ACC112 (cell line): ENCODE results near the gene BNC2.

Experiments used
- H2AFZ ChIP-seq: fragments of 200-600 bp; sonication (generic); one replicate; pipeline ENCODE4 v1.6.0; 2017; ENCODE audit warnings: antibody characterized with exemption, low read length; ENCODE audit not compliant: unreplicated experiment
- H3K27ac ChIP-seq: fragments of 200-600 bp; sonication (generic); 2 replicates; pipeline ENCODE4 v1.5.1; 2014; ENCODE audit warnings: low read depth, mild to moderate bottlenecking, antibody characterized with exemption, low read length, moderate library complexity
- H3K27me3 ChIP-seq: fragments of 200-600 bp; sonication (generic); 2 replicates; pipeline ENCODE4 v1.6.1; 2014; ENCODE audit warnings: mild to moderate bottlenecking, antibody characterized with exemption, low read length, moderate library complexity, mixed read lengths; ENCODE audit not compliant: insufficient read depth
- H3K36me3 ChIP-seq: fragments of 200-600 bp; sonication (generic); 2 replicates; pipeline ENCODE4 v1.6.1; 2016; ENCODE audit warnings: mild to moderate bottlenecking, antibody characterized with exemption, low read length, moderate library complexity, mixed read lengths; ENCODE audit not compliant: insufficient read depth
- H3K4me1 ChIP-seq: fragments of 200-600 bp; sonication (generic); one replicate; pipeline ENCODE4 v1.6.1; 2016; ENCODE audit warnings: low read length, mixed read lengths; ENCODE audit not compliant: insufficient read depth, unreplicated experiment, control insufficient read depth
- H3K4me3 ChIP-seq: fragments of 200-600 bp; sonication (generic); 2 replicates; pipeline ENCODE4 v1.5.1; 2014; ENCODE audit warnings: mild to moderate bottlenecking, low read depth, low read length
- H3K79me2 ChIP-seq: fragments of 200-600 bp; sonication (generic); one replicate; pipeline ENCODE4 v1.6.0; 2016; ENCODE audit warnings: low read length; ENCODE audit not compliant: control insufficient read depth, unreplicated experiment, insufficient read depth

Gene BNC2

DNA sequence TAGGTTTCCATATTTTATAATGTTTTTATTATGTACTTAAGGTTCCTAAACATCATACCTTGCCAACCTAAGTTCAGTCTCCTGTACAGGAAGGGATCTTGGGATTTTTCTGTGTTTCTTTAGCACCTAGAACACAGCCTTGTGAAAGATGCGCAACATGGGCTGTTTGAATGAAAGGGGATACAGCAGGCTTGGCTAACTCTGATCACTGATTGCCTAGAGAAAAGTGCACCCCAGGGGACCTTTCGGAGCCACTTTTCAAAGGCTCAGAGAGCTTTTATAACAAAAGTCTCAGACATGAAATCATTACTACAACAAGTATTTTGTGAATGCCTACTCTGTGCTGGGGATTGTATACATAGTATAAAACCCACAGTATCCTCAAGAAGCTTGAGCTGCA lies 261.6 kb downstream of the BNC2 start:
- Histone ChIP-seq H3K4me1 (peaks cover 14% of the 10 kb centered on the region), H3K4me3 (no peak overlapping the region), H3K79me2 (peaks cover 26% of the 10 kb centered on the region), H3K36me3 (no peaks in the 10 kb centered on the region), H2AFZ (no peak overlapping the region), H3K27me3 (no peaks in the 10 kb centered on the region), H3K27ac (no peak overlapping the region)

DNA sequence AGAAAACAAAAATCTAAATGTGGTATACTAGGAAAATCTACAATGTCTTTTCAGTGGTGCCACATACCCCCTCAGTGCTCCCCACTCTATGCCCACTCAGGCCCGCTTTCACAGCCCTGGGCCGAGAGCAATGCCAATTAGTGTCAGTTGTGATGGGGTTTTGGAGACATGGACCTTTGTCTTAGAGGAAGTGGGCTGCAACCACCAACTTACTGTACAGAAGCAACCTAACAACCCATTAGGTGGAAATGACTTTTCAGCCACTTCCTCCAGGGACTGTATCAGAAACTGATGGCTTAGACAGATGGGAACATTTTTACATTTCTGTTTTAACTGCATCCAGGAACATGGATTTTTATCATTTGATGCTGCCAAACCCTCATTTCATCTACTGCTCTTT lies 268.0 kb downstream of the BNC2 start:
- Histone ChIP-seq H3K27ac (no peak overlapping the region), H3K4me1 (peaks cover 11% of the 10 kb centered on the region), H3K36me3 (no peaks in the 10 kb centered on the region), H3K27me3 (no peaks in the 10 kb centered on the region), H2AFZ (no peak overlapping the region), H3K4me3 (no peak overlapping the region), H3K79me2 (peaks cover 2% of the 10 kb centered on the region)

DNA sequence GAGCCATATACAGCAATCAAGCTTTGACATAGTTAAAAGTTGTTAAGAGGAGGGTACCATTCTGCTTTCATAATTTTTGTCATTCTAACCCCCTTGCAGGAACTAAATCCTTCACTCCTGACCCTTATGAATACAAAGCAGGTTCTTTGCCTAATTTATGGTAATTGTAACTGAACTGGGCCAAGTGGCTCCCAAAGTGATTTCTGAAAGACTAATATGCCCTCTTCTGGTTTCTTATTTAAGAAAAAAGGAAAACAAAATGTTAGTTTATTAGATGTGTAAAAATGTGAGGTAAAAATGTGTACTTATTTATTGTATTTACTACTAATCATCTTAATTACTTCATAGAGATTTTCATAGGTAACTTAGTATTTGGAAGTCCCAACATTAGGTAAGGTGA lies 268.5 kb downstream of the BNC2 start:
- Histone ChIP-seq H2AFZ (no peak overlapping the region), H3K27me3 (no peaks in the 10 kb centered on the region), H3K79me2 (peaks cover 2% of the 10 kb centered on the region), H3K4me3 (no peak overlapping the region), H3K27ac (no peak overlapping the region), H3K4me1 (peaks cover 16% of the 10 kb centered on the region), H3K36me3 (no peaks in the 10 kb centered on the region)

DNA sequence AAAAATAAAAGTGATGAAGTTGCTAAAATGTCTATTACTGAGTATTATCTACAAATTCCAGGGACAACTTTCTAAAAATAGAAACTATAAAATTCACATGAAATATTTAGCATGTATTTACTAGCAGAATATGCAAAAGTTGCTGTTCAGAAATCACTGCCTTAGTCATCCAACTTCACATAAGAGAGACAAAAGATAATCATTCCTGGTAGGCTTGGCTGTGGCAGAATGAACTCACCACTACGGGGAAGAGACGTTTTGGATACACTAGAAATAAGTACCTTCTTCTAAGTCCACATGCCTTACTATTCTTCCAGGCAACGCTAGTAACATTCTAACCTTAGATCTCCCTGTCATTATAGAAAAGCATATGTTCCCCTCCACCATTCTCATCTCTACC lies 272.2 kb downstream of the BNC2 start:
- no peak overlapping the region for H3K27ac ChIP-seq
- H3K36me3 ChIP-seq, result no peaks in the 10 kb centered on the region
- peaks cover 34% of the 10 kb centered on the region for H3K4me1 ChIP-seq
- no peak overlapping the region for H2AFZ ChIP-seq
- H3K79me2 ChIP-seq, result peaks cover 6% of the 10 kb centered on the region
- no peak overlapping the region for H3K4me3 ChIP-seq
- no peaks in the 10 kb centered on the region for H3K27me3 ChIP-seq

DNA sequence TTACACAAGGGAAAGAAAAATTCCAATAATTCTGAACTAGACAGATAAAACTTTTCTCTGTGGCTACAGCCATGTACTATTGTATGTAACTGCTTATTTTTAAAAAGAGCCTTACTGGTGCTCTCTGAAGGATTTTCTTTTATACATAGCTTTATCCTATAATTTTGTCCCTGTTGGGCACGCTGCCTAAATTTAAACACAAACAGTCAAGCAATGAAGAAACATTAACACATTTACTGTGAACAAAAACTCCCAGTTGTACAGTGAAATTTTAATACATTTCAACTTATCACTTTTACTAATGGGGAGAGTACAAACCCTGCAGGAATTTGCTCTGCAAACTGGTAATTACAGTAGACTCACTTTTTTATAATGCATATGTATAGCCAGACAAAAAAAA lies 273.3 kb downstream of the BNC2 start:
- H2AFZ ChIP-seq, result no peak overlapping the region
- H3K4me3 ChIP-seq, result peak overlapping the region; percentile 38; the same call in 1 of the 2 replicates
- H3K27me3 ChIP-seq, result no peaks in the 10 kb centered on the region
- H3K4me1 ChIP-seq, result peaks cover 34% of the 10 kb centered on the region
- H3K27ac ChIP-seq, result no peak overlapping the region
- no peaks in the 10 kb centered on the region for H3K36me3 ChIP-seq
- peaks cover 6% of the 10 kb centered on the region for H3K79me2 ChIP-seq

DNA sequence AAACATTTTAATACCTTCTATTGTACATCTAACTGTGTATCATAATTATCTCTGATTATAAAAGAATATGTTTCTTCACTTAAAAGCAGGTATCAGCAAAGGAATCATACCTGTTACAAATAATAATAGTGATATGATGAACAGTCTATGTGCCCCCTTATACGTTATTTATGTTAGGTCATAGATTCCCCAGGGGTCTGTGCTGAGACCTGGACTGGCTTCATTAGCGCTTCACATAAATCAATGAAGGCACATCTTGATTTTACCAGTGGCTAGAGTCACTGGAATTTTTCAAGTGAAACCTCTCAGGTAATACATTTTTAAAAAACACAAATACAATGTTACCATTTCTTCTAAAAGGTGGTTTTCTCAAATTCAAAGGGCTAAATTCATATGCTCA lies 275.2 kb downstream of the BNC2 start:
- Histone ChIP-seq H3K36me3 (no peaks in the 10 kb centered on the region), H3K79me2 (peaks cover 9% of the 10 kb centered on the region), H3K4me3 (no peak overlapping the region), H3K27ac (no peak overlapping the region), H3K27me3 (no peaks in the 10 kb centered on the region), H3K4me1 (peaks cover 30% of the 10 kb centered on the region), H2AFZ (no peak overlapping the region)

DNA sequence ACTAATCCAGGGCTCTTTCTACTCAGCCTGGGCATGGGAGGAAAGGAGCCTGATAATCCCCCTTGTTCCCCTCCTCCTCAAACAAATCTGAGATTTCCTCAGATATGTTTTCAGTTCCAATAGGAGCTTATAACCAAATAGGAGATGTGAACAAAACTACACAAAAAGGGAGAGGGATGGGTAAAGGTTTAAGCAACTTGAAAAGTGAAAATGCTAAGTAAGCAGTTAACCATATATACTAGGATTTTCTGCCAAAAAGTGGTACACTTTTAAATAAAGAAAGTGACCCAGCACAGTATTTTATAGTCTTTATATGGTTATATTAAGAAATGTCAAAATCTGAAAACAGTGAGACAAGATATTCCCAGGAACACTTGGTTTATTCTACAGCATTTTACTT lies 275.7 kb downstream of the BNC2 start:
- H3K27ac ChIP-seq, result no peak overlapping the region
- no peak overlapping the region for H3K4me3 ChIP-seq
- H3K27me3 ChIP-seq, result no peaks in the 10 kb centered on the region
- H3K36me3 ChIP-seq, result no peaks in the 10 kb centered on the region
- peaks cover 30% of the 10 kb centered on the region for H3K4me1 ChIP-seq
- peak overlapping the region; percentile 18 for H2AFZ ChIP-seq
- H3K79me2 ChIP-seq, result peaks cover 9% of the 10 kb centered on the region

DNA sequence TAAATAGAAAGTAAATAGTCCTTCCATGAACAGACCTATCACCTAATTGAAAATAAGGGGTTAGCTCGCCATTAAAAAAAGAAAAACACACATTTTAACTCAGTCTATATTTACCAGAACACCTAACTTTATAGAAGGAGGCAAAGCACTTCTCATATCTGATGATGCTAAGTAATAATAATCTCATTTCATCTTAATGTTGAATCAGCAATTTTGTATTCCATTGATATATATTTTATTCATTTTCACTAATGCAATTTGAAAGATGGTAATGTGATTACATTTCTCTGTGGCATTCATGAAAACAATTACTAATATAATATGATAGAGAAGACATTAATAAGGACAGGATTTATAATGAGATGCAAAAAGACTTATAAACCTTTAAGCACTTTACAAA lies 276.7 kb downstream of the BNC2 start:
- H3K79me2 ChIP-seq, result peaks cover 9% of the 10 kb centered on the region

DNA sequence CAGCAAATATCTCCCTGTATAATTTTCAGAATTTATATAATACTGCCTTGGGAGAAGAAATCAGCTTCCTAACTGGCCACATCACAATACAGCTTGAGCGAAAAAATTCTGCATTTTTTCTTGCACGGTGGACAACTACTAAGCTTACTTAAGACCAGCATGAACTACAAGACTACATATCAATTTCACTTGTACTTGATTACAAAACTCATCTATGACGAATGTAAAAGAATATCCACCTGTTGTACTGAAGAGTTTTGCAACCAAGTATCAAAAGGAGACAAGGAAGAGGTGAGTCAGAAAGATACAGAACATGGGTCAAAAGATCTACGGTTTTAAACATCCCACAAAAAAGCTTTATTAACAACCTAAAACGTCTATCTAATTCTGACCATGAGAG lies 279.4 kb downstream of the BNC2 start:
- Histone ChIP-seq H3K36me3 (no peaks in the 10 kb centered on the region), H3K4me3 (no peak overlapping the region), H3K4me1 (peaks cover 10% of the 10 kb centered on the region), H2AFZ (no peak overlapping the region), H3K27ac (no peak overlapping the region), H3K79me2 (peaks cover 11% of the 10 kb centered on the region), H3K27me3 (no peaks in the 10 kb centered on the region)

More for the DNA sequence above, 276.7 kb downstream of the BNC2 start:
- peaks cover 29% of the 10 kb centered on the region for H3K4me1 ChIP-seq
- no peaks in the 10 kb centered on the region for H3K27me3 ChIP-seq
- H2AFZ ChIP-seq, result no peak overlapping the region
- no peak overlapping the region for H3K4me3 ChIP-seq
- no peaks in the 10 kb centered on the region for H3K36me3 ChIP-seq
- H3K27ac ChIP-seq, result no peak overlapping the region

DNA sequence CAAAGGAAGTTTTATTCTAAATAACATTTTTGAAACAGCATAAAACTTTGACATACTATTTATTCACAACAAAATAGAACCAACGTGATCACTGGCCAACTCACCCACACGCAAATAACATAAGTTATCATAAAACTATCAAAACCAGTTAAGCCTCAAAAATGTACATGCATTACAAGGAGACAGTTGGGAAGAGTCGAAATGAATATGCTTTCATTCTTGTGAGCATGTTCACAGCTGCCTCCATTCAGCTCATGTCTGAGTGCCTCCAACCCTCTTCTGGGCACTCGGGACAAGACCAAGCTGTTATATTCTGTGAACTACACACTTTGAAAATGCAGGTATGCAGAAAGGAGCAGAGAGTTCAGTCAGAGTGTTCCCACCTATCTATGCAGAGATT lies 284.9 kb downstream of the BNC2 start:
- Histone ChIP-seq H3K4me1 (no peaks in the 10 kb centered on the region), H3K79me2 (peaks cover 8% of the 10 kb centered on the region)

DNA sequence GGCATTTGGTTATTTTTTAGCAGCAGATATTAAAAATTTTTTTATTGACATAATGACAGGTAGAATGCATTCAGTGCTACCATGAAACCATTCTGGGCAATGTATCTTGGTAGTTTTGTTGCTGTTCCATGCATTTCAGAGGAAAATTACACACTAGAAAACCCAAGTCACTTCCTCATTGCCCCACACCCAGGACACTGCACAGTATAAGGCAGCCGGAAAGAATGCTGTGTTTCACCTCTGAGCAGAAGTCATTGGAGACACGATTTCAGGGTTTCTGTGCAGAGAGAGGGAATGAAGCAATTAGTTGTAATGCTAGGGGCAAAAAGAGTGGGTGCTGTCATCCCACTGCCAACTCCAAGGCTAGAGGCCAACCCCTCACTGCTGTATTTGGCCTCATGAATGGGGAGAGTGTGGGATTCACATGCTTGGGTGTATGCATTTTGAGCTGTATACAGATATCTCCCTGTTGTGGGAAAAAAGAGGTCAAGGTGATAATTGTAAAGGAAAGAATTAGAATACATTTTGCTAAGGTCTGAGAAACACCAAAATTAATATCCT lies 290.5 kb downstream of the BNC2 start:
- Histone ChIP-seq H3K4me1 (peaks cover 13% of the 10 kb centered on the region), H3K27me3 (no peaks in the 10 kb centered on the region), H2AFZ (no peak overlapping the region), H3K27ac (no peak overlapping the region), H3K4me3 (no peak overlapping the region), H3K79me2 (no peaks in the 10 kb centered on the region), H3K36me3 (no peaks in the 10 kb centered on the region)

More for the DNA sequence above, 284.9 kb downstream of the BNC2 start:
- Histone ChIP-seq H3K4me3 (no peak overlapping the region), H2AFZ (no peak overlapping the region), H3K36me3 (no peaks in the 10 kb centered on the region), H3K27ac (no peak overlapping the region), H3K27me3 (no peaks in the 10 kb centered on the region)
